HEK293 (cell line): ENCODE measurements around the gene GPRC5B.

ENCODE experiments used
- CTCF ChIA-PET: fragments of 350-600 bp; formaldehyde crosslinking; extraction: SDS; loops from one replicate; lab custom pipeline; 2021; ENCODE audit warnings: antibody characterized with exemption; lab: Yijun Ruan, JAX
- POLR2A ChIA-PET: fragments of 300-600 bp; formaldehyde crosslinking; extraction: SDS; loops from one replicate; lab custom pipeline; 2020; ENCODE audit warnings: antibody characterized with exemption, inconsistent platforms; lab: Yijun Ruan, JAX
- H3K27ac ChIP-seq: fragments of 200-500 bp; sonication (Bioruptor generic); 2 replicates; pipeline ENCODE4 v1.5.1; 2014; ENCODE audit warnings: low read depth, low read length, control low read depth, inconsistent platforms; ENCODE audit errors: extremely low read depth
- H3K36me3 ChIP-seq, 2 experiments: fragments of 200-500 bp in 1 of 2; sonication (Bioruptor generic) in 1 of 2; 1 replicate in 1 of 2; 2 replicates in 1 of 2; pipeline ENCODE4 v1.5.1; 2014 to 2017; ENCODE audit warnings: inconsistent platforms in 2 of 2, low read length in 2 of 2; ENCODE audit not compliant: control insufficient read depth in 2 of 2, insufficient read depth in 1 of 2
- H3K4me1 ChIP-seq: fragments of 200-500 bp; sonication (Bioruptor generic); 2 replicates; pipeline ENCODE4 v1.5.1; 2014; ENCODE audit warnings: mild to moderate bottlenecking, low read length, inconsistent platforms; ENCODE audit not compliant: control insufficient read depth, insufficient read depth
- H3K4me3 ChIP-seq: 2 replicates; pipeline ENCODE4 v1.5.1; 2011; ENCODE audit warnings: low read depth, mild to moderate bottlenecking, control low read depth, low read length, moderate library complexity
- H3K9me3 ChIP-seq: fragments of 200-500 bp; sonication (Bioruptor generic); 2 replicates; pipeline ENCODE4 v1.5.1; 2014; ENCODE audit warnings: low read depth, low read length, inconsistent platforms; ENCODE audit not compliant: control insufficient read depth, insufficient read depth
- IKZF3 ChIP-seq: fragments of 450-650 bp; IDR thresholded peaks from 2 replicates; pipeline ENCODE4 v1.5.0; 2018; ENCODE audit warnings: missing biosample characterization, mild to moderate bottlenecking, missing genetic modification characterization, moderate library complexity
- MEIS1 ChIP-seq: sonication (generic); formaldehyde crosslinking; IDR thresholded peaks from 2 replicates; pipeline ENCODE4 v1.8.1; 2022; ENCODE audit warnings: missing genetic modification reagents, mild to moderate bottlenecking, borderline replicate concordance
- PRDM1 ChIP-seq: fragments of 450-650 bp; formaldehyde crosslinking; IDR thresholded peaks from 2 replicates; pipeline ENCODE4; 2016; ENCODE audit warnings: missing biosample characterization, missing genetic modification characterization
- PRDM2 ChIP-seq: fragments of 450-650 bp; formaldehyde crosslinking; IDR thresholded peaks from 2 replicates; pipeline ENCODE4 v1.5.1; 2016; ENCODE audit warnings: missing biosample characterization, missing genetic modification characterization, borderline replicate concordance
- SCRT1 ChIP-seq: fragments of 450-650 bp; formaldehyde crosslinking; IDR thresholded peaks from 2 replicates; pipeline ENCODE4 v1.5.1; 2016; ENCODE audit warnings: missing biosample characterization, missing genetic modification characterization, borderline replicate concordance
- ZFP3 ChIP-seq: fragments of 450-650 bp; formaldehyde crosslinking; IDR thresholded peaks from 2 replicates; pipeline ENCODE4 v1.5.1; 2016; ENCODE audit warnings: low read depth, missing biosample characterization, missing genetic modification characterization
- ZFP41 ChIP-seq: fragments of 450-650 bp; formaldehyde crosslinking; IDR thresholded peaks from 2 replicates; pipeline ENCODE4 v1.5.1; 2016; ENCODE audit warnings: missing biosample characterization, missing genetic modification characterization, borderline replicate concordance
- ZNF18 ChIP-seq: fragments of 450-650 bp; formaldehyde crosslinking; IDR thresholded peaks from 2 replicates; pipeline ENCODE4 v1.5.1; 2016; ENCODE audit warnings: missing biosample characterization, missing genetic modification characterization
- ZNF223 ChIP-seq: fragments of 450-650 bp; formaldehyde crosslinking; IDR thresholded peaks from 2 replicates; pipeline ENCODE4 v1.5.1; 2016; ENCODE audit warnings: missing biosample characterization, missing genetic modification characterization
- ZNF248 ChIP-seq: fragments of 450-650 bp; formaldehyde crosslinking; IDR thresholded peaks from 2 replicates; pipeline ENCODE4 v1.5.1; 2017; ENCODE audit warnings: missing biosample characterization, missing genetic modification characterization
- ZNF302 ChIP-seq: fragments of 450-650 bp; formaldehyde crosslinking; IDR thresholded peaks from 2 replicates; pipeline ENCODE4 v1.5.1; 2016; ENCODE audit warnings: missing biosample characterization, missing genetic modification characterization, low read depth
- ZNF350 ChIP-seq: fragments of 450-650 bp; formaldehyde crosslinking; IDR thresholded peaks from 2 replicates; pipeline ENCODE4 v1.5.0; 2017; ENCODE audit warnings: missing biosample characterization, mild to moderate bottlenecking, missing genetic modification characterization
- ZNF610 ChIP-seq: fragments of 450-650 bp; formaldehyde crosslinking; IDR thresholded peaks from 2 replicates; pipeline ENCODE4 v1.5.1; 2016; ENCODE audit warnings: missing biosample characterization, missing genetic modification characterization, borderline replicate concordance
- TF ChIP-seq, protein P1 (sequence below): fragments of 450-650 bp; formaldehyde crosslinking; IDR thresholded peaks from 2 replicates; pipeline ENCODE4 v1.5.1; 2017; ENCODE audit warnings: missing biosample characterization, missing genetic modification characterization

Gene GPRC5B

GRCh38 chr16:19823322-19823721 lies 61.3 kb downstream of the GPRC5B start:
- Histone ChIP-seq H3K4me3 (no peak overlapping the region), H3K36me3 (no peaks in the 10 kb centered on the region), H3K27ac (no peak overlapping the region), H3K4me1 (no peaks in the 10 kb centered on the region), H3K9me3 (no peaks in the 10 kb centered on the region)
- TF ChIP-seq ZNF302, result no peak
- TF ChIP-seq ZNF223 (tag by site-specific recombination), result no peak
- TF ChIP-seq PRDM1 (tag by site-specific recombination), result no peak
- TF ChIP-seq ZNF248 (tag by site-specific recombination), result no peak
- TF ChIP-seq, protein P1, sequence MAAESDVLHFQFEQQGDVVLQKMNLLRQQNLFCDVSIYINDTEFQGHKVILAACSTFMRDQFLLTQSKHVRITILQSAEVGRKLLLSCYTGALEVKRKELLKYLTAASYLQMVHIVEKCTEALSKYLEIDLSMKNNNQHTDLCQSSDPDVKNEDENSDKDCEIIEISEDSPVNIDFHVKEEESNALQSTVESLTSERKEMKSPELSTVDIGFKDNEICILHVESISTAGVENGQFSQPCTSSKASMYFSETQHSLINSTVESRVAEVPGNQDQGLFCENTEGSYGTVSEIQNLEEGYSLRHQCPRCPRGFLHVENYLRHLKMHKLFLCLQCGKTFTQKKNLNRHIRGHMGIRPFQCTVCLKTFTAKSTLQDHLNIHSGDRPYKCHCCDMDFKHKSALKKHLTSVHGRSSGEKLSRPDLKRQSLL (tag by site-specific recombination), result no peak
- TF ChIP-seq ZNF18 (tag by site-specific recombination), result no peak
- TF ChIP-seq ZFP41, result no peak
- ChIA-PET CTCF (no interaction called here), POLR2A (interaction anchor here (0.5 kb wide), 1 partner anchor 12 kb away, joined by 4 read pairs; no protein-coding TSS in a partner anchor)

GRCh38 chr16:19822533-19822932 lies 62.1 kb downstream of the GPRC5B start:
- H3K36me3 ChIP-seq, result no peaks in the 10 kb centered on the region
- H3K4me3 ChIP-seq, result no peak overlapping the region
- no peaks in the 10 kb centered on the region for H3K4me1 ChIP-seq
- no peak overlapping the region for H3K27ac ChIP-seq
- ChIA-PET POLR2A (no interaction called here), CTCF (interaction anchor here (0.6 kb wide), 1 partner anchor 14 kb away, joined by 3 read pairs; no protein-coding TSS in a partner anchor)
- no peaks in the 10 kb centered on the region for H3K9me3 ChIP-seq
- TF ChIP-seq IKZF3, result no peak
- TF ChIP-seq ZFP3 (tag by site-specific recombination), result no peak

- no peak for TF ChIP-seq PRDM2 (tag by site-specific recombination)
- TF ChIP-seq ZNF350 (tag by site-specific recombination), result no peak
- TF ChIP-seq MEIS1, result no peak
- TF ChIP-seq ZNF610 (tag by site-specific recombination), result no peak
- TF ChIP-seq SCRT1, result no peak
- TF ChIP-seq, protein P1 (tag by site-specific recombination), result no peak
- TF ChIP-seq, all 188 proteins: peak for 0
- H3K36me3 ChIP-seq, result no peaks in the 10 kb centered on the region
- H3K4me1 ChIP-seq, result no peaks in the 10 kb centered on the region
- H3K4me3 ChIP-seq, result no peak overlapping the region
- POLR2A ChIA-PET, result no interaction called here
- CTCF ChIA-PET, result no interaction called here
- no peaks in the 10 kb centered on the region for H3K9me3 ChIP-seq
- no peak overlapping the region for H3K27ac ChIP-seq
These were observed 66.8 kb downstream of the GPRC5B start for GRCh38 chr16:19817875-19818274.
